Measurements from ENCODE around the gene PRMT7.

The PRMT7 gene

DNA sequence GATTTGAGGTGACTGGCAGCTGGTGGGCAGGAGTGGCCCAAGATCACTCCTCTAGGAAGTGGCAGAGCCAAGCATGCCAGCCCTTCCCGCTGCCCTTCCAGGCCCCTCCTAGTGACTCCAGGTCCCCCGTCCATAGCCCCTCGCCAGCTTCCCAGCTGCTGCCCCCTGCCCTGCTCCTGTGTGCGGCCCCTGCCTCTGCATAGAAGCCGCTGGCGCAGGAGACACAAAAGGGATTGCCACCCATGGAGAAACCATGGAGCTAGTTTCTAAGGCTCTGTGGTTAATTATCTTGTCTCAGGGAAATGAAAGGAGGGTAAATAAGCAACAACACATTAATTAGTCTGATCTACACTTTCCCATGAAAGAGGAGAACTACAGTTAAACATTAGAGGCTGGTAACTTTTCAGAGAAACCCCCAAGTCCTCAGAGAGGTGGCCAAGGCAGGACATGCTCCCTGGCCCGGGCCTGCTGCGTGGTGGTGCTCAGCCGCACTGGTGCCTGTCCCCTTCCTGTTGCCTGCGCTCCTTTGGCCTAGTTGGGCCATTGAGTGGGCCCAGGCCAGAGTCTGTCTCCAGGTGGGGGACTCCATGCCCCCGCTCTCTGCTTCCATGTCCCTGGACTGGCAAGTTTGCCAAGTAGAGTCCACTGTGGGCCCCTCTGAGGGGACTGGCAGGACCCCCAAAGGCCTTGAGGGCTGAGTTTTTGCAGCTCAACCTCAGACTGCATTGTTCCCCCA, 65.2 kb downstream of the PRMT7 start:
- Histone ChIP-seq H3K4me3 (ENCODE audit: low read depth in 1 of 2, low read length in 1 of 2) (no peak overlapping the region), H3K9me3 (no peaks in the 10 kb centered on the region), H3K4me1 (ENCODE audit: control insufficient read depth in 1 of 2, insufficient read depth in 1 of 2, low read depth in 1 of 2, low read length in 1 of 2) (peaks cover 0 to 5% of the 10 kb centered on the region in 2 experiments), H3K27ac (no peak overlapping the region), H3K27me3 (peaks cover 6% of the 10 kb centered on the region), H3K36me3 (no peaks in the 10 kb centered on the region)
- TF ChIP-seq, protein P1, sequence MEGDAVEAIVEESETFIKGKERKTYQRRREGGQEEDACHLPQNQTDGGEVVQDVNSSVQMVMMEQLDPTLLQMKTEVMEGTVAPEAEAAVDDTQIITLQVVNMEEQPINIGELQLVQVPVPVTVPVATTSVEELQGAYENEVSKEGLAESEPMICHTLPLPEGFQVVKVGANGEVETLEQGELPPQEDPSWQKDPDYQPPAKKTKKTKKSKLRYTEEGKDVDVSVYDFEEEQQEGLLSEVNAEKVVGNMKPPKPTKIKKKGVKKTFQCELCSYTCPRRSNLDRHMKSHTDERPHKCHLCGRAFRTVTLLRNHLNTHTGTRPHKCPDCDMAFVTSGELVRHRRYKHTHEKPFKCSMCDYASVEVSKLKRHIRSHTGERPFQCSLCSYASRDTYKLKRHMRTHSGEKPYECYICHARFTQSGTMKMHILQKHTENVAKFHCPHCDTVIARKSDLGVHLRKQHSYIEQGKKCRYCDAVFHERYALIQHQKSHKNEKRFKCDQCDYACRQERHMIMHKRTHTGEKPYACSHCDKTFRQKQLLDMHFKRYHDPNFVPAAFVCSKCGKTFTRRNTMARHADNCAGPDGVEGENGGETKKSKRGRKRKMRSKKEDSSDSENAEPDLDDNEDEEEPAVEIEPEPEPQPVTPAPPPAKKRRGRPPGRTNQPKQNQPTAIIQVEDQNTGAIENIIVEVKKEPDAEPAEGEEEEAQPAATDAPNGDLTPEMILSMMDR (IDR thresholded peaks at IDR 0.05): no peak

DNA sequence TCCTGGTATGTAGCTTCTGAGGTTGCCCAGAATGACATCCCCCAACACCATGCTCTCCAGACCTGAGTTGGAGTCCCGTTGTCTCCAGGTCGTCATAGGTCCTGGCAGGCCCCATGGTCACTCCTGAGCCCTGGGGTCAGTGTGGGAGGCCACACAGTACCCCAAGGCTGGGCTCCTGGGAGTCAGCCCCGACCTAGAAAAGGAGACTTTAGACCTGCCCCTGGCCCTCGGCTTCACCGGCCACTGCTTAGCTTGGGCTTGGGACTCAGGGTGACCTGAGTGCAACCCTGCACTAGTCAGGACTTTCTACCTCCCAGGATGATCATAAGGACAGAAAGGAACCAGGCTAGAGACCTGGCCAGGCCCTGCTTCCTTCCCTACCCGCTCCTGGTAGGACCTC, 65.8 kb downstream of the PRMT7 start:
- Histone ChIP-seq H3K36me3 (no peaks in the 10 kb centered on the region), H3K4me1 (ENCODE audit: control insufficient read depth in 1 of 2, insufficient read depth in 1 of 2, low read depth in 1 of 2, low read length in 1 of 2) (peaks cover 0 to 5% of the 10 kb centered on the region in 2 experiments), H3K27me3 (peaks cover 5% of the 10 kb centered on the region), H3K27ac (no peak overlapping the region), H3K9me3 (no peaks in the 10 kb centered on the region), H3K4me3 (ENCODE audit: low read depth in 1 of 2, low read length in 1 of 2) (no peak overlapping the region)
- TF ChIP-seq, protein P1 (IDR thresholded peaks at IDR 0.05): no peak

DNA sequence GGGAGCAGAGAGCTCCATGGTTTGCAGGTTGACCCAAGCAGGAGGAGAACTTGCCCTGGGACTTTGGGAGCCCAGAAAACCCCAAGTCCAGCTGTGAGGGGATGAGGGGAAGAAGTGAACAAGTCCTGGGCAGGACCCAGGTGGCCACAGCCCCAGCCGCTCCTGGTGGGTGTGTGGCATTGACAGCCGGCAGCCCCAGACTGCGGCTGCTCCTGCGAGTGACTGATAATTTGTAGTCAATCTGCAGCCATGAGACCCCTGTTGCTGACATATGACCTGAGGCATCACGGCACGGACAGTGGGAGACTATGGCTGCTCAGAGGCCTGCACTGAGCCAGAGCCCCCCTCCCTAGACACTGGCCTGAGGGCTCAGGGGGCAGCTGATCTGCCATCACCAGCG, 66.4 kb downstream of the PRMT7 start:
- peaks cover 0 to 5% of the 10 kb centered on the region in 2 experiments for H3K4me1 ChIP-seq (ENCODE audit: control insufficient read depth in 1 of 2, insufficient read depth in 1 of 2, low read depth in 1 of 2, low read length in 1 of 2)
- H3K27ac ChIP-seq: no peak overlapping the region
- H3K9me3 ChIP-seq: no peaks in the 10 kb centered on the region
- no peaks in the 10 kb centered on the region for H3K36me3 ChIP-seq
- TF ChIP-seq, protein P1 (IDR thresholded peaks at IDR 0.05): no peak
- peaks cover 5% of the 10 kb centered on the region for H3K27me3 ChIP-seq
- H3K4me3 ChIP-seq (ENCODE audit: low read depth in 1 of 2, low read length in 1 of 2): no peak overlapping the region

DNA sequence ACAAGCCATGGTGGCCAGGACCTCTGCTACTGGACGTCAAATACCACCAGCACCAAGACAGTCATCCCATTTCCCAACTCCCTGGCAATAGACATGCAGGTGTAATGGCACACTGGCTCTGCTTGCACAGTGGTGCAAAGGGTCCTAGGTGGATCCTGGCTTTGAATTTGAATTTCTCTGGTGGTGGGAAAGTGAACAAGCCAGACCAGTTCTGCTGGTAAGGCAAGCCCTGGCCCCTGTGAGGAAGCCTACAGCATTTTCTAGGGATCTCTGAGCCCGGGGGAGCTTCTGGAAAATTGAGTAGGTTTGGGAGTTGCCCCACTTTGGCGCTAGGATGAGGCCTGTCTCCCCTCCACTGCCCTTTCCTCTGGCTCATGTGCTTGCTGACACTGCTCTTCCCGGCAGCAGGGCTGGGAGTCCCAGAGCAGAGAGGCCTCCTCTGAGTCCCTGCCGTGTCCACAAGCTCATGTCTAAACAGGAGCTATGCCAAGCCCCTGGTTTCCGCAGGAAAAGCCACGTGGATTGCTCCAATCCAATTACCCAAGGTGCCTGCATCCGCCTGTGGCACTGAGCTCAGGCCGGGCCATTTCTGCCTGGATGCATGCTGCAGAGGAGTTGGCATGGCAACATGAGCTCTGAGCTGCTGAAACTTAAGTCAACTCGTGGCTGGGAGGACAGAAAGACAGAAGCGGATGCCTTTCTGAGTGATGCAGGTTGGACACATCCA, 67.0 kb downstream of the PRMT7 start:
- TF ChIP-seq, protein P1 (IDR thresholded peaks at IDR 0.05): no peak
- Histone ChIP-seq H3K36me3 (no peaks in the 10 kb centered on the region), H3K27ac (no peak overlapping the region), H3K4me1 (ENCODE audit: control insufficient read depth in 1 of 2, insufficient read depth in 1 of 2, low read depth in 1 of 2, low read length in 1 of 2) (peaks cover 0 to 5% of the 10 kb centered on the region in 2 experiments), H3K9me3 (no peaks in the 10 kb centered on the region), H3K4me3 (ENCODE audit: low read depth in 1 of 2, low read length in 1 of 2) (no peak overlapping the region), H3K27me3 (peaks cover 5% of the 10 kb centered on the region)

DNA sequence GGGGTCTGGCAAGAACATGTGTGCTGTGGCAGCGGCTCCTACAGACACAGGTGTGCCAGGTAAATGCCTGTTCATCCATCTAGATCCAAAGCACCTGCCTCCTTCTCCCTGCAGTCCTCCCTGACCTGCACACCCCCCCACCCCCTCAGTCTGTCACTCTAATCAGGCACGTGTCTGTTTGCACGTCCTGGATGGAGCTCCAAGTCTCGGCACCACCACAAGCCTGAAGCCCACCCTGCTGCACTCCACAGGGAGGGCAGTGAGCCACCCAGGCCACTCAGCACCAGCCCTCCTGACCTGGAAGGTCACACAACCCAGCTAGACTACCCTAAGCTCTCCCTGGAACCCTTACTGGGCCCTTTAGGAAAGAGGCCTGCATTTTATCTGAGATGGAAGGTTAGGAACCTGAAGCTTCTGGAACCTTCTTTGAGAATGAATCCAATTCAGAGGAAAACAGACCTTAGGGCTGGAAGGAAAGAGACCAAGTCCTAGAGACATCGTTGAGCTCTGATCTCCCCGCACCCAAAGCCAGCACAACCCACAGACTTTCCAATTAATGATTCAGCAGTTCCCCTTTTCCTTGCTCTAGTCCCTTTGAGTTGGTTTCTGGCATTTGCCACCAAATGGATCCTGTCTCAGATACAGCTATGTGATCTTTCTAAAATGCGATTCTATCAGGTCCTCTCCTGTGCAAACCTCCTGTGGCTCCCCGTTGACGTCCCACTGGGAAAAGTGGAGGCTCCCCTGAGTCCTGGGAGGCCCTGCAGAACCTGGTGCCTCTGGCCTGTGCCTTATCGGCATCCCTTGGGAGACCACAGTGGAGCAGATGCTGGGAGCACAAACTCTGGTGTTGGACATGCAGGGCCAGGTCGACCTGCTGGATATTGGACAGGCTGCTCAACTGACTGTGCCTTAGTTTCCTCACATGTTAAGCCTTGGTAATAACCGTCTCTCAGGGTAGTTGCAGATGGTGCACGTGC, 67.9 kb downstream of the PRMT7 start:
- H3K27ac ChIP-seq: no peak overlapping the region
- TF ChIP-seq, protein P1 (IDR thresholded peaks at IDR 0.05): no peak
- H3K9me3 ChIP-seq: no peaks in the 10 kb centered on the region
- peaks cover 0 to 5% of the 10 kb centered on the region in 2 experiments for H3K4me1 ChIP-seq (ENCODE audit: control insufficient read depth in 1 of 2, insufficient read depth in 1 of 2, low read depth in 1 of 2, low read length in 1 of 2)
- no peaks in the 10 kb centered on the region for H3K36me3 ChIP-seq
- H3K27me3 ChIP-seq: peaks cover 5% of the 10 kb centered on the region
- no peak overlapping the region for H3K4me3 ChIP-seq (ENCODE audit: low read depth in 1 of 2, low read length in 1 of 2)
